ENCODE data around the gene P2RY2. TPM values are rescaled to one million over a fixed set of nuclear protein-coding genes. Genes with fewer than 3 reads are reported as not detected.

The P2RY2 gene
- total RNA-seq, 1 donor, result under 0.01 TPM

- H3K4me3 ChIP-seq (ENCODE audit: low read depth, low read length), result no peak overlapping the region
- DNase-seq (ENCODE audit: low read depth), result no peak
- TF ChIP-seq, protein P1, sequence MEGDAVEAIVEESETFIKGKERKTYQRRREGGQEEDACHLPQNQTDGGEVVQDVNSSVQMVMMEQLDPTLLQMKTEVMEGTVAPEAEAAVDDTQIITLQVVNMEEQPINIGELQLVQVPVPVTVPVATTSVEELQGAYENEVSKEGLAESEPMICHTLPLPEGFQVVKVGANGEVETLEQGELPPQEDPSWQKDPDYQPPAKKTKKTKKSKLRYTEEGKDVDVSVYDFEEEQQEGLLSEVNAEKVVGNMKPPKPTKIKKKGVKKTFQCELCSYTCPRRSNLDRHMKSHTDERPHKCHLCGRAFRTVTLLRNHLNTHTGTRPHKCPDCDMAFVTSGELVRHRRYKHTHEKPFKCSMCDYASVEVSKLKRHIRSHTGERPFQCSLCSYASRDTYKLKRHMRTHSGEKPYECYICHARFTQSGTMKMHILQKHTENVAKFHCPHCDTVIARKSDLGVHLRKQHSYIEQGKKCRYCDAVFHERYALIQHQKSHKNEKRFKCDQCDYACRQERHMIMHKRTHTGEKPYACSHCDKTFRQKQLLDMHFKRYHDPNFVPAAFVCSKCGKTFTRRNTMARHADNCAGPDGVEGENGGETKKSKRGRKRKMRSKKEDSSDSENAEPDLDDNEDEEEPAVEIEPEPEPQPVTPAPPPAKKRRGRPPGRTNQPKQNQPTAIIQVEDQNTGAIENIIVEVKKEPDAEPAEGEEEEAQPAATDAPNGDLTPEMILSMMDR (IDR thresholded peaks at IDR 0.05; ENCODE audit: insufficient read depth, low read depth, low read length), result no peak
These were observed 65.4 kb downstream of the P2RY2 start for GRCh38 chr11:73283276-73284000.

DNA sequence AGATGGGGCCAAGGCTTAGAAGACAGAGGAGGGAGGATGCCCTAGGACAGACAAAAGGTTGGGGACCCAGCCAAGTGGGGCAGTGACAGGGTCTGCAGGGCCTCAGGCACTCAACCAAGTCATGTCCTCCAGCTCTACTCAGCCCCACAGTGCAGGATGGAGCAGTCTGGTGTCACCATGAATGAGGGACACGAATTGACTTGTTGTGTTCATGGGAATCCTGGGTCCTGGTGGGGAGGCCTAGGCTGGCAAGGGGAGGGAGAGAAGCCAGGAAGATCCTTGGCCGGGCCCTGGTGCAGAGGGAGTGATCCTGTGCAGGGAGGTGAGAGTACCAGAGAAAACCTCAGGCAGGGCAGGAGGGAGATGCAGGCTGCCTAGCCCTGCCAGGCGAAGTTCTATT, 66.0 kb downstream of the P2RY2 start:
- H3K4me3 ChIP-seq (ENCODE audit: low read depth, low read length), result no peak overlapping the region
- TF ChIP-seq, protein P1 (IDR thresholded peaks at IDR 0.05; ENCODE audit: insufficient read depth, low read depth, low read length), result no peak
- no peak for DNase-seq (ENCODE audit: low read depth)

DNA sequence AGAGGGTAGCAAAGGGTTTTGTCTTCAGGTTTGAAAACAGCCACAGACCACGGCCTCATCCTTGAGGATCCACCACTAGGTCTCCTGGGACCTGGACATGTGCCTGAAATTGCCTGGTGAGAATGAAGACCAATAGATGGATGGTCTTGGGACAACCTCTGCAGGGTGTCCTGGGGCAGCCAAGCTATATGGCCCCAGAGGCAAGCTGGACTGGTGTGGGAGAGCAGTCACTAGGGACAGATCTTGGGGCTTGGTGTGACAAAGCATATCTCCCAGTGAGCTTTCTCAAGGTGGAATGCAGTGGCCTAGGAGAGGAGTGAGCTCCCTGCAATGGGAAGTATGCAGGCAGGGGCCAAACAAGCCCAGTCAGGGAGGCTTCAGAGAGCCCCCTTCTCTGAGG, 67.6 kb downstream of the P2RY2 start:
- TF ChIP-seq, protein P1 (IDR thresholded peaks at IDR 0.05; ENCODE audit: insufficient read depth, low read depth, low read length), result no peak
- DNase-seq (ENCODE audit: low read depth), result no peak
- no peak overlapping the region for H3K4me3 ChIP-seq (ENCODE audit: low read depth, low read length)

Other genes starting within 250 kb of the P2RY2 start
- gene FCHSD2, start 76.0 kb upstream of the P2RY2 start, total RNA-seq, result 11.2 and 12.2 TPM in 2 replicates
- 0.32 TPM in 1 of 2 replicates, not detected in the other for gene P2RY6, start 54.1 kb downstream of the P2RY2 start, total RNA-seq
- gene ARHGEF17, start 90.0 kb downstream of the P2RY2 start, total RNA-seq, result 71.2 and 78.3 TPM in 2 replicates
- gene RELT, start 158.1 kb downstream of the P2RY2 start, total RNA-seq, result 3.5 and 4.2 TPM in 2 replicates